Measurements from ENCODE around the gene NUDT6. TPM values are rescaled to one million over a fixed set of nuclear protein-coding genes. Genes with fewer than 3 reads are reported as not detected.
A peak's percentile ranks its signal among the peaks of the same experiment; 100 is the strongest.

Gene NUDT6
- total and polyA plus RNA-seq, 11 donors, result 6.7 to 22.5 (median 15.1) TPM

GRCh38 chr4:122879001-122879400 is 43.4 kb downstream of the NUDT6 start:
- intact Hi-C loops (cut with DNase I), result no loop called here
- H3K9me3 ChIP-seq, result no peaks in the 10 kb centered on the region
- DNase-seq (no peak), ATAC-seq (no peak)
- no peak overlapping the region for H3K27ac ChIP-seq
- TF ChIP-seq POLR2A (IDR thresholded peaks at IDR 0.05) (no peak), CTCF (IDR thresholded peaks at IDR 0.05) (no peak)
- H3K4me3 ChIP-seq, result no peak overlapping the region
- no peaks in the 10 kb centered on the region for H3K4me1 ChIP-seq
- no peaks in the 10 kb centered on the region for H3K27me3 ChIP-seq
- H3K36me3 ChIP-seq, result peaks cover 0 to 15% (median 0%) of the 10 kb centered on the region in 9 donors

GRCh38 chr4:122876456-122876855 is 45.9 kb downstream of the NUDT6 start:
- Histone ChIP-seq H3K9me3 (no peaks in the 10 kb centered on the region), H3K27ac (no peak overlapping the region), H3K4me1 (no peaks in the 10 kb centered on the region), H3K36me3 (peaks cover 0 to 8% (median 0%) of the 10 kb centered on the region in 9 donors), H3K4me3 (no peak overlapping the region), H3K27me3 (no peaks in the 10 kb centered on the region)
- DNase-seq (no peak), ATAC-seq (no peak)
- 95 to 97% (median 96%) methylated on average over 3 of the region's 3 CpGs for WGBS, 4 donors
- intact Hi-C loops (cut with DNase I), result no loop called here
- no peak for TF ChIP-seq POLR2A (IDR thresholded peaks at IDR 0.05)
- no peak for TF ChIP-seq CTCF (IDR thresholded peaks at IDR 0.05)

DNA sequence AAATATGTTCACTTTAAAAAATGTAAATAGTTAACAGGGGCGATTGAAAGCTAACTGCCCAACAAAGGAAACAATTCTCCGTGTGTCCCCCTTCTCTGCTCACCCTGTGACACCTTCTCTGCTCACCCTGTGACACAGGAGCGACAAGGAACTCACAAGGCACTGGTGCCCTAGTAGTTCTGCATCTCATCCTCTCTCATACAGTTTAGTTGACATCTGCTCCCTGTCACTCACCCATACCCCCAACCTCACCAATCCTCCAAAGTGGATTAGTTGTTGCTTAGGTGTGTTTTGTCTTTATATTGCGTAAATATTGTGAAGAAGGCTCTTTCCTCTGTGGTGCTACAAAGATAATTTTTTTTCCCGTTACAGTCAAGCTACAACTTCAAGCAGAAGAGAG is 46.4 kb downstream of the NUDT6 start:
- H3K9me3 ChIP-seq, result no peaks in the 10 kb centered on the region
- DNase-seq, result no peak
- H3K27ac ChIP-seq, result no peak overlapping the region
- no peak for TF ChIP-seq POLR2A (IDR thresholded peaks at IDR 0.05)
- no peak for TF ChIP-seq CTCF (IDR thresholded peaks at IDR 0.05)
- peaks cover 0 to 8% (median 0%) of the 10 kb centered on the region in 9 donors for H3K36me3 ChIP-seq
- no peak overlapping the region for H3K4me3 ChIP-seq
- H3K27me3 ChIP-seq, result no peaks in the 10 kb centered on the region
- H3K4me1 ChIP-seq, result no peaks in the 10 kb centered on the region
- 90 to 92% (median 92%) methylated on average over 5 of the region's 5 CpGs for WGBS, 4 donors
- no peak for ATAC-seq
- intact Hi-C loops (cut with DNase I), result no loop called here

- Histone ChIP-seq H3K27me3 (no peaks in the 10 kb centered on the region), H3K36me3 (peaks cover 0 to 8% (median 0%) of the 10 kb centered on the region in 9 donors), H3K4me3 (no peak overlapping the region), H3K9me3 (peaks cover 0 to 2% (median 0%) of the 10 kb centered on the region in 12 donors), H3K4me1 (no peaks in the 10 kb centered on the region), H3K27ac (no peak overlapping the region)
- 81 to 90% (median 83%) methylated on average over 4 of the region's 4 CpGs for WGBS, 4 donors
- DNase-seq (no peak), ATAC-seq (peak in 1 of 4 donors; percentile 53)
- TF ChIP-seq POLR2A (IDR thresholded peaks at IDR 0.05) (no peak), CTCF (IDR thresholded peaks at IDR 0.05) (no peak)
- intact Hi-C loops (cut with DNase I), result no loop called here
Measured at GRCh38 chr4:122873821-122874593, 48.4 kb downstream of the NUDT6 start.
